Measurements from ENCODE around the gene CABP2.
A peak's percentile ranks its signal among the peaks of the same experiment; 100 is the strongest.

The CABP2 gene

GRCh38 chr11:67538823-67539505 lies 15.7 kb upstream of the CABP2 start:
- TF ChIP-seq, protein P1, sequence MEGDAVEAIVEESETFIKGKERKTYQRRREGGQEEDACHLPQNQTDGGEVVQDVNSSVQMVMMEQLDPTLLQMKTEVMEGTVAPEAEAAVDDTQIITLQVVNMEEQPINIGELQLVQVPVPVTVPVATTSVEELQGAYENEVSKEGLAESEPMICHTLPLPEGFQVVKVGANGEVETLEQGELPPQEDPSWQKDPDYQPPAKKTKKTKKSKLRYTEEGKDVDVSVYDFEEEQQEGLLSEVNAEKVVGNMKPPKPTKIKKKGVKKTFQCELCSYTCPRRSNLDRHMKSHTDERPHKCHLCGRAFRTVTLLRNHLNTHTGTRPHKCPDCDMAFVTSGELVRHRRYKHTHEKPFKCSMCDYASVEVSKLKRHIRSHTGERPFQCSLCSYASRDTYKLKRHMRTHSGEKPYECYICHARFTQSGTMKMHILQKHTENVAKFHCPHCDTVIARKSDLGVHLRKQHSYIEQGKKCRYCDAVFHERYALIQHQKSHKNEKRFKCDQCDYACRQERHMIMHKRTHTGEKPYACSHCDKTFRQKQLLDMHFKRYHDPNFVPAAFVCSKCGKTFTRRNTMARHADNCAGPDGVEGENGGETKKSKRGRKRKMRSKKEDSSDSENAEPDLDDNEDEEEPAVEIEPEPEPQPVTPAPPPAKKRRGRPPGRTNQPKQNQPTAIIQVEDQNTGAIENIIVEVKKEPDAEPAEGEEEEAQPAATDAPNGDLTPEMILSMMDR (conservative IDR thresholded peaks at IDR 0.05; ENCODE audit: control insufficient read depth, insufficient read depth, low read depth, low read length), result no peak
- H3K4me3 ChIP-seq (ENCODE audit: control insufficient read depth, low read depth, low read length), result no peak overlapping the region
- DNase-seq (ENCODE audit: low read depth), result no peak

- TF ChIP-seq, protein P1 (conservative IDR thresholded peaks at IDR 0.05; ENCODE audit: control insufficient read depth, insufficient read depth, low read depth, low read length), result no peak
- H3K4me3 ChIP-seq (ENCODE audit: control insufficient read depth, low read depth, low read length), result no peak overlapping the region
- peak; percentile 64 for DNase-seq (ENCODE audit: low read depth)
Observed at GRCh38 chr11:67538306-67538705, 15.1 kb upstream of the CABP2 start.

DNA sequence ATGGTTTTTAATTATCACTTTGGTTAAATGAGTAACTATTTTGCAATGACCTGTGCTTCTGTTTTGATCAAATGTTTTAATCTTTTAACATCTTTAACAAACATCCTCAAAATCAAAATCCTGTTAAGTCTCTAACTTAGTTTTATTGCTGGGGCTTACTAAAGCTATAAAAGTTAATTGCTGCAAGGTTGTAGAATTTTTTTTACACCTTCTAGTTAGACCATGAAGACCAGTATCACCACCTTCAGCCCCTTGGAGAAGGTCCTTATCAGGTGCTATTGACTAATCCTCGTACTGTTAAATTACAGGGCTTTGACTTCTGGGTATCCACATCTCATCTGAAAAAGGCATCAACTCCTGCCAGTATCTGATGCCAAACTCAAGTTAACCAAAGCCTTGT lies 12.3 kb upstream of the CABP2 start:
- no peak for DNase-seq (ENCODE audit: low read depth)
- TF ChIP-seq, protein P1 (conservative IDR thresholded peaks at IDR 0.05; ENCODE audit: control insufficient read depth, insufficient read depth, low read depth, low read length), result no peak
- no peak overlapping the region for H3K4me3 ChIP-seq (ENCODE audit: control insufficient read depth, low read depth, low read length)

GRCh38 chr11:67534070-67534679 lies 10.9 kb upstream of the CABP2 start:
- TF ChIP-seq, protein P1 (conservative IDR thresholded peaks at IDR 0.05; ENCODE audit: control insufficient read depth, insufficient read depth, low read depth, low read length), result no peak
- peak; percentile 23 for DNase-seq (ENCODE audit: low read depth)

GRCh38 chr11:67532889-67533288 lies 9.6 kb upstream of the CABP2 start:
- no peak for DNase-seq (ENCODE audit: low read depth)
- no peak overlapping the region for H3K4me3 ChIP-seq (ENCODE audit: control insufficient read depth, low read depth, low read length)
- TF ChIP-seq, protein P1 (conservative IDR thresholded peaks at IDR 0.05; ENCODE audit: control insufficient read depth, insufficient read depth, low read depth, low read length), result no peak

More at GRCh38 chr11:67534070-67534679, 10.9 kb upstream of the CABP2 start:
- H3K4me3 ChIP-seq (ENCODE audit: control insufficient read depth, low read depth, low read length), result no peak overlapping the region

GRCh38 chr11:67530282-67530592 lies 7.0 kb upstream of the CABP2 start:
- peak; percentile 38 for DNase-seq (ENCODE audit: low read depth)
- no peak overlapping the region for H3K4me3 ChIP-seq (ENCODE audit: control insufficient read depth, low read depth, low read length)
- TF ChIP-seq, protein P1 (conservative IDR thresholded peaks at IDR 0.05; ENCODE audit: control insufficient read depth, insufficient read depth, low read depth, low read length), result no peak
